Type B pancreatic cell (in vitro differentiated cells): ENCODE measurements around the gene AK8. TPM values are rescaled to one million over a fixed set of nuclear protein-coding genes. Genes with fewer than 3 reads are reported as not detected.
A peak's percentile ranks its signal among the peaks of the same experiment; 100 is the strongest.

Experiments used
- DNase-seq: peaks from one replicate; pipeline ENCODE4 v3.0.0; 2021; ENCODE audit warnings: mixed read lengths; ENCODE audit not compliant: unreplicated experiment; ENCODE audit errors: extremely low spot score
- H3K27ac Mint-ChIP-seq: 2 replicates; pipeline ENCODE4 v1.8.0; 2021; ENCODE audit warnings: mild to moderate bottlenecking, mixed read lengths
- H3K27me3 Mint-ChIP-seq: 2 replicates; pipeline ENCODE4 v1.8.0; 2021; ENCODE audit warnings: mixed read lengths
- H3K36me3 Mint-ChIP-seq: 2 replicates; pipeline ENCODE4 v1.8.0; 2021; ENCODE audit warnings: mixed read lengths
- H3K4me1 Mint-ChIP-seq: one replicate; pipeline ENCODE4 v1.8.0; 2021; ENCODE audit warnings: mixed read lengths; ENCODE audit not compliant: unreplicated experiment
- H3K4me3 Mint-ChIP-seq: 2 replicates; pipeline ENCODE4 v1.8.0; 2021; ENCODE audit warnings: mild to moderate bottlenecking, mixed read lengths
- H3K9me3 Mint-ChIP-seq: 2 replicates; pipeline ENCODE4 v1.8.0; 2021; ENCODE audit warnings: mixed read lengths
- total RNA-seq: library from RNA; stranded (reverse); gene quantifications from 2 replicates; pipeline ENCODE4 v1.2.1, GENCODE V29; 2021; ENCODE audit warnings: low replicate concordance
- TF ChIP-seq, protein P1 (sequence below): fragments of 200-600 bp; sonication (generic); conservative IDR thresholded peaks from 2 replicates; pipeline ENCODE4 v1.5.0; 2021; ENCODE audit warnings: antibody characterized with exemption, mild to moderate bottlenecking

AK8 gene
- total RNA-seq, 1 donor from 2014 or later: 5.5 TPM

GRCh38 chr9:132756214-132756845 lies 121.8 kb downstream of the AK8 start:
- peak; percentile 47 for DNase-seq
- TF ChIP-seq, protein P1, sequence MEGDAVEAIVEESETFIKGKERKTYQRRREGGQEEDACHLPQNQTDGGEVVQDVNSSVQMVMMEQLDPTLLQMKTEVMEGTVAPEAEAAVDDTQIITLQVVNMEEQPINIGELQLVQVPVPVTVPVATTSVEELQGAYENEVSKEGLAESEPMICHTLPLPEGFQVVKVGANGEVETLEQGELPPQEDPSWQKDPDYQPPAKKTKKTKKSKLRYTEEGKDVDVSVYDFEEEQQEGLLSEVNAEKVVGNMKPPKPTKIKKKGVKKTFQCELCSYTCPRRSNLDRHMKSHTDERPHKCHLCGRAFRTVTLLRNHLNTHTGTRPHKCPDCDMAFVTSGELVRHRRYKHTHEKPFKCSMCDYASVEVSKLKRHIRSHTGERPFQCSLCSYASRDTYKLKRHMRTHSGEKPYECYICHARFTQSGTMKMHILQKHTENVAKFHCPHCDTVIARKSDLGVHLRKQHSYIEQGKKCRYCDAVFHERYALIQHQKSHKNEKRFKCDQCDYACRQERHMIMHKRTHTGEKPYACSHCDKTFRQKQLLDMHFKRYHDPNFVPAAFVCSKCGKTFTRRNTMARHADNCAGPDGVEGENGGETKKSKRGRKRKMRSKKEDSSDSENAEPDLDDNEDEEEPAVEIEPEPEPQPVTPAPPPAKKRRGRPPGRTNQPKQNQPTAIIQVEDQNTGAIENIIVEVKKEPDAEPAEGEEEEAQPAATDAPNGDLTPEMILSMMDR: no peak
- no peak overlapping the region for H3K4me3 Mint-ChIP-seq
- peaks cover 13% of the 10 kb centered on the region for H3K4me1 Mint-ChIP-seq
- H3K27ac Mint-ChIP-seq: no peak overlapping the region
- H3K9me3 Mint-ChIP-seq: no peaks in the 10 kb centered on the region
- no peaks in the 10 kb centered on the region for H3K36me3 Mint-ChIP-seq
- H3K27me3 Mint-ChIP-seq: peaks cover 17% of the 10 kb centered on the region

GRCh38 chr9:132755096-132755495 lies 123.0 kb downstream of the AK8 start:
- no peak overlapping the region for H3K27ac Mint-ChIP-seq
- H3K9me3 Mint-ChIP-seq: no peaks in the 10 kb centered on the region
- H3K36me3 Mint-ChIP-seq: no peaks in the 10 kb centered on the region
- peak; percentile 24 for DNase-seq
- H3K4me1 Mint-ChIP-seq: peaks cover 13% of the 10 kb centered on the region
- no peak overlapping the region for H3K4me3 Mint-ChIP-seq
- peaks cover 17% of the 10 kb centered on the region for H3K27me3 Mint-ChIP-seq
- TF ChIP-seq, protein P1: no peak

DNA sequence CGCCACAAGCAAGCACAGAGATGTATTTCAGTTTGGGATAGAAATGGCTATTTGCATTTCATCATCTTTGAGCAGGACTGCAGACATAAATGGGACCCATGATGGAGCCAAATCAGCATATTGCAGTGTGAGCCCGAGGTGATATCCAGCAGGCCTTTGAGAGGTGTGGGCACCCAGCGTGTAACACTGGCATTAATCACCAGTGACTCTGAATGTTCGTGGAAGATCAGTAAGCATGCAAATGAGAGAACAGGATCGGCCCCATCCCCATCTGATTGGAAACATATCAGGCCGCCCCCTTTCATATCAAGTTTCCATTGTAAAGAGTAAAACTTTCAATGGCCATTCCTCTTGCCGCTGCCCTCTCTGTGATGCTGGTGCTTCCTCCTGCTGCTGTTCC lies 123.8 kb downstream of the AK8 start:
- no peak overlapping the region for H3K27ac Mint-ChIP-seq
- H3K4me1 Mint-ChIP-seq: peaks cover 13% of the 10 kb centered on the region
- H3K9me3 Mint-ChIP-seq: no peaks in the 10 kb centered on the region
- DNase-seq: no peak
- H3K27me3 Mint-ChIP-seq: peaks cover 14% of the 10 kb centered on the region
- no peaks in the 10 kb centered on the region for H3K36me3 Mint-ChIP-seq
- TF ChIP-seq, protein P1: no peak
- no peak overlapping the region for H3K4me3 Mint-ChIP-seq

- TF ChIP-seq, protein P1: no peak
- H3K27me3 Mint-ChIP-seq: peaks cover 14% of the 10 kb centered on the region
- no peak for DNase-seq
- no peaks in the 10 kb centered on the region for H3K9me3 Mint-ChIP-seq
- H3K36me3 Mint-ChIP-seq: no peaks in the 10 kb centered on the region
- H3K4me3 Mint-ChIP-seq: no peak overlapping the region
- H3K27ac Mint-ChIP-seq: no peak overlapping the region
- H3K4me1 Mint-ChIP-seq: peaks cover 13% of the 10 kb centered on the region
Observed at GRCh38 chr9:132753593-132753880, 124.5 kb downstream of the AK8 start.

DNA sequence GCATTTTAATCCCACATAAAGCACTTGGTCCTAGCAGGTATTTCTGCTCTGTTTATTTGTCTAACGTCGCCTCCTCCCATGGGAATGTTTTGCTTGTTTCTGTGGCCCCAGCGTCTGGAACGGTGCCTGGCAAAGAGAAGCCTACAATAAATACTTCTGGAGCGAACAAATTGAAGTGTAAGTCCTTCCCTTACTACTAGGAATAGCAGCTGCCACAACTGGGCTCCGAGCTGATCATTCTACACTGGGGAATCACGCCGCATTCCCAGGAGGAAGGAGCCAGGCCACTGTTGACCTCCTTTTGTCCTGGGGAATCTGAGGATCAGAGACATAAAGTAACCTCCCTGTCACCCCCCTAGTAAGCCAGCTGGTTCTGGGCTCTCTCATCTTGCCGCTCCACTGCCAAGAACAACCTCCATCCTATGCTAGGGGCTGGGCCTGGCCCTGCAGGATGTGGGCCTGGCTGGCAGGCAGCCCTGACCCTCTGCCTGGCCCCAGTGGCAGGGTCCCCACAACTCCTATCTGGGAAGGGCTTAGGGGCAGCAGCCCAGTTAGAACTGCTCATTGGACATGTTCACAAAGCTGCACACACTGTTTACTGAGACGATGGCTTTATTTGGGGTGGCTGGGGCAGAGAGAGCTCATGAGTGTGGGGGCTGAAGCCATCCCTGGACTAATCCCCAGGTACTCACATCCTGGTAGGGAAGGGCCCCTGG lies 125.0 kb downstream of the AK8 start:
- Mint-ChIP-seq H3K36me3 (no peaks in the 10 kb centered on the region), H3K27ac (no peak overlapping the region), H3K27me3 (peaks cover 14% of the 10 kb centered on the region), H3K4me3 (no peak overlapping the region), H3K9me3 (no peaks in the 10 kb centered on the region), H3K4me1 (peaks cover 13% of the 10 kb centered on the region)
- DNase-seq: no peak
- TF ChIP-seq, protein P1: no peak
